NCI-H446 treated with DMSO at 0.1 percent for 48 hours (cell line): ENCODE measurements around the gene COBLL1.
"Not testable (repeated sequence)": the region's sequence is repeated elsewhere in the genome, so short reads cannot be mapped to it uniquely, and the experiment has no call there.

ENCODE experiments used
- DNase-seq: peaks from one replicate; lab custom pipeline; 2025; lab: John Stamatoyannopoulos, UW

The COBLL1 gene

GRCh38 chr2:164841719-164842623, at the start of gene COBLL1:
TSS of gene COBLL1 (minus strand) at chr2:164841823. CDS start at chr2:164841196, 627 bp downstream.
- DNase-seq, result no peak

- no peak for DNase-seq
Measured at GRCh38 chr2:164890544-164890943, 48.9 kb upstream of the COBLL1 start.

- DNase-seq, result no peak
Measured at GRCh38 chr2:164888592-164888991, 47.0 kb upstream of the COBLL1 start.

- no peak for DNase-seq
Measured at GRCh38 chr2:164887434-164888144, 46.0 kb upstream of the COBLL1 start.

GRCh38 chr2:164882276-164882675, 40.7 kb upstream of the COBLL1 start:
- no peak for DNase-seq

GRCh38 chr2:164881524-164881923, 39.9 kb upstream of the COBLL1 start:
- no peak for DNase-seq

GRCh38 chr2:164879901-164880535, 38.4 kb upstream of the COBLL1 start:
- DNase-seq, result no peak

GRCh38 chr2:164877927-164878326, 36.3 kb upstream of the COBLL1 start:
- DNase-seq, result no peak

- DNase-seq, result no peak
Measured at GRCh38 chr2:164877169-164877568, 35.5 kb upstream of the COBLL1 start.

- DNase-seq, result peak; percentile 46
Measured at GRCh38 chr2:164875334-164876205, 33.9 kb upstream of the COBLL1 start.

GRCh38 chr2:164873210-164873908, 31.7 kb upstream of the COBLL1 start:
- peak; percentile 65 for DNase-seq

- no peak for DNase-seq
Measured at GRCh38 chr2:164871404-164871803, 29.8 kb upstream of the COBLL1 start.

- DNase-seq, result no peak
Measured at GRCh38 chr2:164869420-164869772, 27.8 kb upstream of the COBLL1 start.

GRCh38 chr2:164868563-164869419, 27.2 kb upstream of the COBLL1 start:
- peak; percentile 71 for DNase-seq

- DNase-seq, result no peak
Measured at GRCh38 chr2:164867779-164868397, 26.3 kb upstream of the COBLL1 start.

GRCh38 chr2:164866381-164866780, 24.8 kb upstream of the COBLL1 start:
- not testable (repeated sequence) for DNase-seq

GRCh38 chr2:164860694-164861042, 19.0 kb upstream of the COBLL1 start:
- no peak for DNase-seq

GRCh38 chr2:164859906-164860693, 18.5 kb upstream of the COBLL1 start:
- DNase-seq, result not testable (repeated sequence)

- no peak for DNase-seq
Measured at GRCh38 chr2:164859251-164859818, 17.7 kb upstream of the COBLL1 start.
